ENCODE measurements around the gene CFAP99.

Gene CFAP99

DNA sequence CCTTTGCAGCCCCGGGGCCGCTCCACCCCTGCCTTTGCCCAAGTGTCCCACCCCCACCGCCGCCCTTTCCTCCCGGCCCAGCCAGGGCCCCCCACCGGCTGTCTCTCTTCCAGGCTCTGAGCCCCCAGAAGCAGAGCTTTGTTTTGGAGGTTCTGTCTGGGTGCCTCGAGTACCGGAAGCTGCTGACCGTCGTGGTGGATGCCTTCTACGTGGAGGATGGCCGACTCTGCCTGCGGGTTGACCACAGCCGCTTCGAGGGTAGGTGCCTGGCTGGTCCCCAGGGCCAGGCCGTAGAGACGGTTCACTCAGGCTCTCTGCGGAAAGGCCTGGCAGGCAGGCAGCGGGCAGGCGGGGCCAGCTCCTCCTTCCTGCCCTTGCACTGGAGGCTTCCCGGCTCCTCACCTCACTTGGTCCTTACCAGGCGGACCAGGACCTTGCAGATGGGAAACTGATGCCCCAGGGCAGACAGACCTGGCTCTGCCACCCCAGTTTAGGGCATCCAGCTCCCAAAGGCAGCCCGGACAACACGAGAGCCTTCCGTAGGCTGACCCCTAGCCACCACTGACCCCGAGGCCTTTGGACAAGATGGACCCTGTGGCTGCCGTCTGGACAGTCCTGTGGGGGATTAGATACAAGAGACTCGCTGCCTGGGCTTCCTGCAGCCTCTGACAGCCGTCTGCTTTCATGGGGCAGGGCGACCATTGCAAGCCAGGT, 18.2 kb downstream of the CFAP99 start:
- DNase-seq (ENCODE audit: low read depth): no peak
- H3K4me3 ChIP-seq (ENCODE audit: low read depth, low read length): no peak overlapping the region
- TF ChIP-seq, protein P1, sequence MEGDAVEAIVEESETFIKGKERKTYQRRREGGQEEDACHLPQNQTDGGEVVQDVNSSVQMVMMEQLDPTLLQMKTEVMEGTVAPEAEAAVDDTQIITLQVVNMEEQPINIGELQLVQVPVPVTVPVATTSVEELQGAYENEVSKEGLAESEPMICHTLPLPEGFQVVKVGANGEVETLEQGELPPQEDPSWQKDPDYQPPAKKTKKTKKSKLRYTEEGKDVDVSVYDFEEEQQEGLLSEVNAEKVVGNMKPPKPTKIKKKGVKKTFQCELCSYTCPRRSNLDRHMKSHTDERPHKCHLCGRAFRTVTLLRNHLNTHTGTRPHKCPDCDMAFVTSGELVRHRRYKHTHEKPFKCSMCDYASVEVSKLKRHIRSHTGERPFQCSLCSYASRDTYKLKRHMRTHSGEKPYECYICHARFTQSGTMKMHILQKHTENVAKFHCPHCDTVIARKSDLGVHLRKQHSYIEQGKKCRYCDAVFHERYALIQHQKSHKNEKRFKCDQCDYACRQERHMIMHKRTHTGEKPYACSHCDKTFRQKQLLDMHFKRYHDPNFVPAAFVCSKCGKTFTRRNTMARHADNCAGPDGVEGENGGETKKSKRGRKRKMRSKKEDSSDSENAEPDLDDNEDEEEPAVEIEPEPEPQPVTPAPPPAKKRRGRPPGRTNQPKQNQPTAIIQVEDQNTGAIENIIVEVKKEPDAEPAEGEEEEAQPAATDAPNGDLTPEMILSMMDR (IDR thresholded peaks at IDR 0.05; ENCODE audit: insufficient read depth, low read depth, low read length, missing control alignments): no peak

DNA sequence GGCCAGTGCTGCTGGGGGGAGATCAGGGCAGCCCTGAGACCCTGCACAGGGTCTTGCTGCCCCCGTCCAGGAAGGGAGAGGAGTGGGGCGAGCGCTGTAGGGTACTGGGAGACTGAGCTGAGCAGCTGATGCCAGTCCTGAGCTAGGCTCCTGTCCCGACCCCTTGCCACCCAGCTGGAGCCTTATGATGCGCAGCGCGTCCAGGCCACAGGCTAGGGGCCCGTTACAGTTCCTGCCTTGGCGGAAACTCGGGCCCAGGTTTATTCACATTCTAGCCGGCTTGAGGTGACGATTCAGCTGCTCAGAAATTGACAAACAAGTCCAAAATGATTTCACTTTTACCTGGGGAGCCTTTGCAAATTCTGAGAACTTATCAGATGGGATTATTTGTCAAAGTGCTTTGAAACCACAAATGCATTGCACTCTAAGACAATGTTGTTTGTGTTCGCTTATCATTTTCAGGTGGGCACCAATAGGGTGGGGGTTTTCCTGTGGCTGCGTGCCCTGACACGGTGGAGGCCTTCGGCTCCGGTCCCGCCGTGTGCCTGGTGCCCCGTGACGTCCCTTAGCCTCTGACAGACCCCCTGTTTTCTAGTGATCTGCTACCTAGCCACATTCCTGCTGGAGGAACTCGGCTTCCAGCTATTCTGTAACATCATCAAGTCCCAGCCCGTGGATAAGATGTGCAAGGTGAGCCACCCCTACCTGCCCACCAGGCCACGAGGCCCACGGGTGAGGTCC, 18.9 kb downstream of the CFAP99 start:
- no peak overlapping the region for H3K4me3 ChIP-seq (ENCODE audit: low read depth, low read length)
- TF ChIP-seq, protein P1 (IDR thresholded peaks at IDR 0.05; ENCODE audit: insufficient read depth, low read depth, low read length, missing control alignments): no peak
- DNase-seq (ENCODE audit: low read depth): no peak

DNA sequence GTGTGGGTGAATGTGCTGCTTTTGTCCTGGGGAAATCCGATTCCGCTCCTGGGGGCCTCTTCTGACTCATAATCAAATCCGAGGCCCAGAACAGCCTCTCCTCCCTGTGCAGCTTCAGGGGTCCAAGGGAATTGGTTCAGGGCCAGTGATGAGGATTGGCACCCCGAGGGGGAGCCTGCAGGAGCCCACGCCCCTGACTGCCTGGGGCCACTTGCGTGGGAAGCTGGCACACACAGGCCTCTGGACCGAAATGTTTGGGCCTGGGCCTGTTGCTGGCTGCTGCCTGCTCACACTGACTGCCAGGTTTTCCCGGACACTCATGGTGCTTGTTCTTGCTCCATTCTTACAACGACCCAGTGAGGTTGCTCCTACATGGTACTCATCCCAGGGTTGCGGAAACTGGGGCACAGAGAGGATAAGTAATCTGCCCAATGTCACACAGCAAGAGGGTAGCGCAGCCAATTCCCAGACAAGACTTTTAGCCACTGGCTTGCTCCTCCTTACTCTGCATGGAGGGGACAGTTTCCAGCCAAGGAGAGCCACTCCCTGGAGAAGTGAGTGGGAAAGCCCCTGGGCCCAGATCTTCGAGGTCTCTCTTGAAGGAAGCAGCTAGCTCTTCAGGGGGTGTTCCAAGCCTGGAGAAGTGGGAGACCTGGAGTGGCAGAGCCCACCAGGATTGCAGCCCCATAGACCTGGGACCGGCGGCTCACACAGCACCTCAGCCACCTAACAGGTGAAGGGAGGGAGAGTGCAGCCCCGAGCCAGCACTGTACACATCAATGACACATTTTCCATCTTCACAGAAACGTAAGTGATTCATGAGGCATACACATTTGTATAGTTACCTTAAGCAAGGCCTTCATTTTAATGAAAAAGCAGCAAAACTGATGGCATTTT, 20.3 kb downstream of the CFAP99 start:
- TF ChIP-seq, protein P1 (IDR thresholded peaks at IDR 0.05; ENCODE audit: insufficient read depth, low read depth, low read length, missing control alignments): no peak
- no peak for DNase-seq (ENCODE audit: low read depth)

DNA sequence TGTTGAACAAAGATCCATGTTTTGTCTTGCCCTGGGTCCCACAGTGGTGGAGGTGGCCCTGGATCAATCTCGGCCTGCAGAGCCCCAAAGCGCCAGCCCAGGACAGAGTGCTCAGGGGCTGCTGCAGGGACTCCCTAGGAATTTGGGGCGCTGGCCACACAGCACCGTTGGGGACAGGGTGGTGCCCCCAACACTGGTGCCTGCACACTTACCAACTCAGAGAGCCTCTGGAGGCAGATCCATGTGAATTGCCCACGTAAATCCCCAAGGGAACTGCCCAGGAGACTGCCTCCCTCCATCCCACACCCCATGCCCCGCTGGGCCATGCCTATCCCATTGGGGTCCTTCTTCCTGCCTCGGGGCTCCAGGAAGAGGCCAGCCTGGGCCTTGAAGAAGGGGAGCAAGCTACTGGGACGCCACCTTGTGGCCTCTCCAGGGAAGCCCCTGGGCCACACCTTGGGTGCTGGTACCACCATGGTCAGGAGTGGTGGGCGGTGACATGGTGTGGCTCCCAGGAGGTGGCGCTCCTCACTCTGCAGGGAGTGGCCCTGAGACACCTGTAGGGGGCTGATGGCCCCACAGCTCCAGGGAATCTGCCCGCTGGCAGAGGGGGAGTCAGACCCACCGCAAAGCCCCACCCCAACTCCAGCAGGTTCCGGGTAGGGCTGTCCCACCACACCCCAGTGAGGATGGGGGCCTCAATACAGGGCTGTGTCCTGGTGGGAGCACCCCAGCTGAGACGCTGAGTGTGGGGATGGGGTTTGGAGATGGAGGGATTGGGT, 22.8 kb downstream of the CFAP99 start:
- DNase-seq (ENCODE audit: low read depth): peak; percentile 92
- no peak overlapping the region for H3K4me3 ChIP-seq (ENCODE audit: low read depth, low read length)
- TF ChIP-seq, protein P1 (IDR thresholded peaks at IDR 0.05; ENCODE audit: insufficient read depth, low read depth, low read length, missing control alignments): peak; percentile 98

More for the DNA sequence above, 20.3 kb downstream of the CFAP99 start:
- H3K4me3 ChIP-seq (ENCODE audit: low read depth, low read length): no peak overlapping the region

DNA sequence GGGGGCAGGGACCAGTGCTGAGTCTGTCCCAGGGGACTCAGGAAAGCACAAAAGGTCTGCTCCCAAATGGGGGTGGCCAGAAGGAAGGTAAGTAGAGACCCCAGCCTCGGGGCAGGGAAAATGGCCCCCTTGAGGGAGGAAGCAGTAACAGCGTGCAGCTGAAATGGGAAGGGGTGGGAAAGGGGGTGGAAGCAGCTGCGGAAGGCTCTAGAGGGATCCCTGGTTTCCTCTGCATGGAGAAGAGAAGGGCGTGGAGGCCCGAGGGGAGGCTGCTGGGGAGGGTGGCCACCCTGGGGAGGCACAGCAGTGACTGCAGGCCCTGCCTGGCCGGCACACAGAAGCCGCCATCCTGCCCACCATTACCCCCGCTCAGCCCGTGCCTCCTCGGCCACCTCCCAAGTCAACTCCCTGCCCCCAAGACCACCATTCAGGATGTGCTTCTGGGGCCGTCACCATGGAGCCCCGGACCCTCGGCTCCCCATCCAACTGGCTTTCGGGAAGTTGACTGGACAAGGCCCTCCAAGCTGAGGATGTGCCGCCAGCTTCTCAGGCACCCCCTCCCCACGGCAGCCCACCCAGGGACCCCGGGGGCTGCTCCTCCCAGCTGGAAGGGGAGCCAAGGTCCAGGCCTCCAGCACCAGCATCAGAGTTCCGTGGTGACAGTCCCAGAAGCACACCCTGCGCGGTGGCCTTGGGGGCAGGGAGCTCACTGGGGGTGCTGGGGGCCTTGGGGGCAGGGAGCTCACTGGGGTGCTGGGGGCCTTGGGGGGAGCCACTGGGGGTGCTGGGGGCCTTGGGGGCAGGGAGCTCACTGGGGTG, 23.6 kb downstream of the CFAP99 start:
- TF ChIP-seq, protein P1 (IDR thresholded peaks at IDR 0.05; ENCODE audit: insufficient read depth, low read depth, low read length, missing control alignments): no peak
- no peak for DNase-seq (ENCODE audit: low read depth)
- H3K4me3 ChIP-seq (ENCODE audit: low read depth, low read length): no peak overlapping the region
